K562 (cell line): Measurements from ENCODE around the gene PIK3AP1. TPM values are rescaled to one million over a fixed set of nuclear protein-coding genes. Genes with fewer than 3 reads are reported as not detected.

ENCODE experiments used
- ATAC-seq: fragments of 200-7000 bp; cut with Tn5 transposase; 3 replicates; pipeline ENCODE4 v1.9.1; 2020; ENCODE audit warnings: moderate library complexity
- BruUV-seq: library from RNA; stranded (reverse); fragments of 400-500 nt; replicated peaks from 2 replicates; lab custom pipeline; 2021; lab: Mats Ljungman, UMichigan
- CTCF ChIA-PET: fragments of 300-600 bp; formaldehyde crosslinking; extraction: SDS; loops from one replicate; lab custom pipeline; 2021; ENCODE audit warnings: low intra/inter-chr PET ratio; lab: Yijun Ruan, JAX
- POLR2A ChIA-PET: fragments of 300-600, 350-650 bp; sonication (Branson Sonifier 250); formaldehyde crosslinking; extraction: SDS; loops from one replicate; lab custom pipeline; 2021; ENCODE audit warnings: antibody characterized with exemption, inconsistent platforms; lab: Yijun Ruan, JAX
- DNase-seq, 4 experiments: peaks; one replicate each; pipeline versions ENCODE4 v3.0.0 to v3.0.0-alpha.2; 2011 to 2018; ENCODE audit warnings: low spot score in 3 of 4, mixed read lengths in 3 of 4; ENCODE audit errors: extremely low read depth in 1 of 4
- FAIRE-seq: peaks from 2 replicates; lab custom pipeline; 2011; peaks lifted over from hg19 to GRCh38; lab: Jason Lieb, UNC
- H2AFZ ChIP-seq: 2 replicates; pipeline ENCODE4 v1.6.0; 2011; ENCODE audit warnings: low read depth, low read length, control low read depth, inconsistent platforms
- H3K27ac ChIP-seq: fragments of 200-600 bp; 3 replicates; pipeline ENCODE4 v1.8.0; 2011; ENCODE audit warnings: low read depth, mild to moderate bottlenecking, control low read depth, inconsistent platforms, low read length, moderate library complexity, mixed read lengths; ENCODE audit errors: extremely low read depth
- H3K27me3 ChIP-seq, 2 experiments: fragments of 300-600 bp in 1 of 2; 2 replicates in 1 of 2; 3 replicates in 1 of 2; pipeline versions ENCODE4 v1.6.0 to v1.8.0; 2011; ENCODE audit warnings: inconsistent platforms in 2 of 2, low read length in 2 of 2, mild to moderate bottlenecking in 1 of 2, mixed read lengths in 1 of 2, moderate library complexity in 1 of 2; ENCODE audit not compliant: control insufficient read depth in 2 of 2, insufficient read depth in 2 of 2
- H3K36me3 ChIP-seq: fragments of 300-600 bp; 3 replicates; pipeline ENCODE4 v1.8.0; 2011; ENCODE audit warnings: mild to moderate bottlenecking, low read length, inconsistent platforms; ENCODE audit not compliant: control insufficient read depth, insufficient read depth
- H3K4me1 ChIP-seq, 2 experiments: fragments of 200-600 bp in 1 of 2; replicated peaks in 1 of 2; 2 replicates in 1 of 2; 3 replicates in 1 of 2; pipeline versions ENCODE4 v1.5.1 to v1.8.0; 2011; ENCODE audit warnings: inconsistent platforms in 2 of 2, low read length in 2 of 2, mild to moderate bottlenecking in 1 of 2, mixed read lengths in 1 of 2, moderate library complexity in 1 of 2; ENCODE audit not compliant: control insufficient read depth in 2 of 2, insufficient read depth in 2 of 2
- H3K4me2 ChIP-seq: 2 replicates; pipeline ENCODE4 v1.6.1; 2011; ENCODE audit warnings: low read length, control low read depth, inconsistent platforms, mixed read lengths; ENCODE audit not compliant: insufficient read depth
- H3K4me3 ChIP-seq: fragments of 200-600 bp; sonication (generic), shearing (Covaris generic); 2 replicates; pipeline ENCODE4 v1.5.1; 2016; ENCODE audit warnings: control low read depth, inconsistent platforms
- H3K79me2 ChIP-seq: fragments of 200-600 bp; 3 replicates; pipeline ENCODE4 v1.8.0; 2011; ENCODE audit warnings: low read length, inconsistent platforms; ENCODE audit not compliant: control insufficient read depth, insufficient read depth
- H3K9ac ChIP-seq, 2 experiments: 2 replicates each; pipeline versions ENCODE4 v1.6.0 to v1.6.1; 2011; ENCODE audit warnings: low read depth in 2 of 2, low read length in 2 of 2, control low read depth in 1 of 2, inconsistent platforms in 1 of 2, mild to moderate bottlenecking in 1 of 2, mixed read lengths in 1 of 2; ENCODE audit not compliant: insufficient read depth in 1 of 2
- H3K9me1 ChIP-seq: one replicate; pipeline ENCODE4 v1.6.0; 2011; ENCODE audit warnings: inconsistent platforms, mild to moderate bottlenecking, low read length, moderate library complexity; ENCODE audit not compliant: control insufficient read depth, insufficient read depth
- H3K9me3 ChIP-seq: replicated peaks from 2 replicates; pipeline ENCODE4 v1.5.1; 2011; ENCODE audit warnings: low read depth, low read length, inconsistent platforms; ENCODE audit not compliant: control insufficient read depth, insufficient read depth
- H4K20me1 ChIP-seq: replicated peaks from 2 replicates; pipeline ENCODE4 v1.6.1; 2011; ENCODE audit warnings: low read length, inconsistent platforms, mixed read lengths; ENCODE audit not compliant: control insufficient read depth, insufficient read depth
- ARHGAP35 ChIP-seq: fragments of 450-650 bp; IDR thresholded peaks from 2 replicates; pipeline ENCODE4 v1.6.1; 2018; ENCODE audit not compliant: partially characterized antibody
- C11orf30 ChIP-seq: fragments of 450-650 bp; IDR thresholded peaks from 2 replicates; pipeline ENCODE4 v1.6.1; 2016; ENCODE audit warnings: low read depth, mild to moderate bottlenecking
- FOXA1 ChIP-seq: fragments of 450-650 bp; IDR thresholded peaks from 2 replicates; pipeline ENCODE4 v1.6.1; 2016; ENCODE audit warnings: mild to moderate bottlenecking, borderline replicate concordance
- GTF2A2 ChIP-seq: IDR thresholded peaks from 2 replicates; pipeline ENCODE4 v1.6.1; 2016; ENCODE audit warnings: mild to moderate bottlenecking, missing genetic modification characterization, missing compliant biosample characterization
- KAT8 ChIP-seq: fragments of 450-650 bp; IDR thresholded peaks from 2 replicates; pipeline ENCODE4 v1.6.1; 2016; ENCODE audit warnings: low read depth, mild to moderate bottlenecking
- MEIS2 ChIP-seq: fragments of 450-650 bp; IDR thresholded peaks from 2 replicates; pipeline ENCODE4 v1.6.1; 2014; ENCODE audit warnings: mild to moderate bottlenecking; ENCODE audit not compliant: partially characterized antibody
- RUNX1 ChIP-seq: sonication (generic); IDR thresholded peaks from 2 replicates; pipeline ENCODE4 v1.6.1; 2016; ENCODE audit warnings: antibody characterized with exemption, low read depth
- TCF3 ChIP-seq: sonication (generic); formaldehyde crosslinking; IDR thresholded peaks from 2 replicates; pipeline ENCODE4 v1.4.0; 2020; ENCODE audit warnings: mild to moderate bottlenecking, missing genetic modification reagents
- ZBTB34 ChIP-seq: fragments of 250-450 bp; sonication (Bioruptor Pico); IDR thresholded peaks from 2 replicates; pipeline ENCODE4 v1.8.0; 2021; ENCODE audit warnings: mild to moderate bottlenecking, moderate library complexity
- WGBS: fragments of 100-300 bp; shearing (Covaris generic); methylation state at CpG from one replicate; pipeline ENCODE4 v1.1.6; 2016; ENCODE audit warnings: low coverage, mixed read lengths; ENCODE audit not compliant: insufficient coverage; ENCODE audit errors: missing lambda C conversion rate; 5-methylcytosine and 5-hydroxymethylcytosine counted together
- in situ Hi-C: fragments of 300-500 bp; cut with MboI; formaldehyde crosslinking; loops from 4 replicates; pipeline ENCODE4 v1.15.0; 2018; ENCODE audit warnings: inconsistent platforms, mixed read lengths
- intact Hi-C: fragments of 100-400 bp; cut with micrococcal nuclease; formaldehyde crosslinking; loops from 2 replicates; pipeline ENCODE4 v1.14.2; 2022
- polyA plus RNA-seq, 8 experiments: library from polyadenylated mRNA; depleted of rRNA in 4 of 8; stranded (reverse) in 5 of 8; unstranded in 3 of 8; fragments of >200 nt; fragmentation: Nextera tagmentation in 2 of 8; fragmentation: Illumina TruSeq in 1 of 8; extraction: Ambion mirVana in 2 of 8; extraction: Trizol in 1 of 8; gene quantifications; 2 replicates each; pipeline versions ENCODE4 v1.2.1 to v1.2.3, GENCODE V29; 2011 to 2014; ENCODE audit warnings: inconsistent platforms in 1 of 8, missing spikeins in 1 of 8
- total RNA-seq, 7 experiments: library from RNA; depleted of rRNA in 6 of 7; stranded (reverse); fragments of >200 nt in 6 of 7; fragmentation: Illumina TruSeq in 2 of 7; extraction: Trizol in 2 of 7; gene quantifications; 2 replicates each; pipeline versions ENCODE4 v1.2.1 to v1.2.3, GENCODE V29; 2011 to 2021; ENCODE audit warnings: low replicate concordance in 1 of 7
- TF ChIP-seq, protein P1 (sequence below): fragments of 250-450 bp; sonication (Bioruptor Pico); IDR thresholded peaks from 2 replicates; pipeline ENCODE4 v1.6.1; 2021; ENCODE audit warnings: mild to moderate bottlenecking
- TF ChIP-seq, protein P2 (sequence below): sonication (generic); formaldehyde crosslinking; IDR thresholded peaks from 2 replicates; pipeline ENCODE4 v1.4.0; 2020; ENCODE audit warnings: mild to moderate bottlenecking, missing genetic modification reagents

The PIK3AP1 gene
- total and polyA plus RNA-seq, 9 of the 15 experiments (the other 6 are each of a cell fraction or from before 2014, with no cell fraction given), result 0.20 to 2.4 (median 1.4) TPM

DNA sequence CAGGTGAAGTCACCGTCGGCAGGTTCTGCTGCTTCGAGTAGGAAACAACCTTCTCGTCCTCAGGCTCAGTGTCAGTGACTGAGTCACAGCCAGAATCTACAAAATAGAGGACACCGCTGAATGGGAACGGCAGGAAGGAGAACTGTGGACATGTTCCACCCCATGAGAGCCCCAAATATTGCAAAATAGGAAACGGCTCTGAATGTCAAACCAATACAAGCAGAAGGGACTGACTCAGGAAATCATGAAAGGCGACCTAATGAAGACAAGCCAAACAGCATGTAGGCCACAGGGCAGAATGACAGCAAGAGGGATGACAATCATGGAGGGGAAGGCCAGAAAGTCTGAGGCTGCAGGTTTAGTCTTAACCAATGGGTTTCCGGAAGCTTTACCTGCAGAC, 63.5 kb downstream of the PIK3AP1 start:
- ChIA-PET POLR2A (no interaction called here), CTCF (no interaction called here)
- Histone ChIP-seq H3K4me1 (no peaks in the 10 kb centered on the region; a peak in 1 of 5 replicates), H3K4me3 (no peak overlapping the region), H3K9ac (no peak overlapping the region), H3K27me3 (no peaks in the 10 kb centered on the region; a peak in 1 of 5 replicates), H2AFZ (no peak overlapping the region), H3K27ac (no peak overlapping the region), H3K9me1 (no peaks in the 10 kb centered on the region), H4K20me1 (no peaks in the 10 kb centered on the region)
- intact Hi-C loops (no loop called here), in situ Hi-C loops (no loop called here)
- FAIRE-seq, result no peak
- ATAC-seq, result no peak
- no peak for TF ChIP-seq C11orf30
- no peak for TF ChIP-seq FOXA1
- no peak for TF ChIP-seq KAT8
- TF ChIP-seq, all 486 proteins: peak for 0
- BruUV-seq, result no TSS peak
- H3K9me3 ChIP-seq, result no peaks in the 10 kb centered on the region
- DNase-seq, result no peak
- WGBS, result 40% methylated on average over 9 of the region's 9 CpGs
- no peaks in the 10 kb centered on the region for H3K79me2 ChIP-seq
- H3K36me3 ChIP-seq, result no peaks in the 10 kb centered on the region
- no peak overlapping the region for H3K4me2 ChIP-seq

DNA sequence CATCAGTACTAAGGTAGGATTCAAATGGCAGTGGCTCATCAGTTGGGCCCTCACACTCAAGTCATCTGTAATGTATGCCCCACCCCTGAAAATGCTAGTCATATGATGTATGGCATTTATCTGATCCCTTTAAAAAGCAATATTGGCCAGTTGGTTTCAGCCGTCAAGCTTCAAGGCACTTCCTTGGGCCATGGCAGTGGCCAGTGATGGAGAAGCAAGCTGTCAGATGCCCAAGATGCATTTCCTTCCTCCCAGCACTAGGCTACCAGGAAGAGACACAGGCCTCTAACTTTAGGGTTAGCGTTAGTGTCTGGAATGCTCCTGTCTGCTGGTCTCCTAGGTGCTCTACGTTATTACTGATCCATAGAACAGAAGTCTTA, 64.1 kb downstream of the PIK3AP1 start:
- Histone ChIP-seq H3K9me1 (no peaks in the 10 kb centered on the region), H4K20me1 (no peaks in the 10 kb centered on the region), H3K4me3 (no peak overlapping the region), H3K27me3 (no peaks in the 10 kb centered on the region; a peak in 1 of 5 replicates), H3K9me3 (no peaks in the 10 kb centered on the region), H3K27ac (no peak overlapping the region), H3K36me3 (no peaks in the 10 kb centered on the region), H3K4me1 (no peaks in the 10 kb centered on the region; a peak in 1 of 5 replicates), H3K9ac (no peak overlapping the region), H3K4me2 (no peak overlapping the region), H2AFZ (no peak overlapping the region), H3K79me2 (no peaks in the 10 kb centered on the region)
- no peak for FAIRE-seq
- WGBS, result 29% methylated on average over 3 of the region's 3 CpGs
- intact Hi-C loops (no loop called here), in situ Hi-C loops (no loop called here)
- no peak for DNase-seq
- no TSS peak for BruUV-seq
- CTCF ChIA-PET, result no interaction called here
- ATAC-seq, result no peak
- POLR2A ChIA-PET, result no interaction called here
- TF ChIP-seq TCF3 (CRISPR knock-in tag) (no peak), GTF2A2 (tag) (no peak), ZBTB34 (CRISPR knock-in tag) (no peak), MEIS2 (no peak), ARHGAP35 (no peak), RUNX1 (no peak)
- TF ChIP-seq, protein P1, sequence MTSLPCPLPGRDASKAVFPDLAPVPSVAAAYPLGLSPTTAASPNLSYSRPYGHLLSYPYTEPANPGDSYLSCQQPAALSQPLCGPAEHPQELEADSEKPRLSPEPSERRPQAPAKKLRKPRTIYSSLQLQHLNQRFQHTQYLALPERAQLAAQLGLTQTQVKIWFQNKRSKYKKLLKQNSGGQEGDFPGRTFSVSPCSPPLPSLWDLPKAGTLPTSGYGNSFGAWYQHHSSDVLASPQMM, result no peak
- TF ChIP-seq, protein P2, sequence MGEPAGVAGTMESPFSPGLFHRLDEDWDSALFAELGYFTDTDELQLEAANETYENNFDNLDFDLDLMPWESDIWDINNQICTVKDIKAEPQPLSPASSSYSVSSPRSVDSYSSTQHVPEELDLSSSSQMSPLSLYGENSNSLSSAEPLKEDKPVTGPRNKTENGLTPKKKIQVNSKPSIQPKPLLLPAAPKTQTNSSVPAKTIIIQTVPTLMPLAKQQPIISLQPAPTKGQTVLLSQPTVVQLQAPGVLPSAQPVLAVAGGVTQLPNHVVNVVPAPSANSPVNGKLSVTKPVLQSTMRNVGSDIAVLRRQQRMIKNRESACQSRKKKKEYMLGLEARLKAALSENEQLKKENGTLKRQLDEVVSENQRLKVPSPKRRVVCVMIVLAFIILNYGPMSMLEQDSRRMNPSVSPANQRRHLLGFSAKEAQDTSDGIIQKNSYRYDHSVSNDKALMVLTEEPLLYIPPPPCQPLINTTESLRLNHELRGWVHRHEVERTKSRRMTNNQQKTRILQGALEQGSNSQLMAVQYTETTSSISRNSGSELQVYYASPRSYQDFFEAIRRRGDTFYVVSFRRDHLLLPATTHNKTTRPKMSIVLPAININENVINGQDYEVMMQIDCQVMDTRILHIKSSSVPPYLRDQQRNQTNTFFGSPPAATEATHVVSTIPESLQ (CRISPR knock-in tag), result no peak
